Heart right ventricle (tissue), 16 donors: ENCODE data around the gene ARIH2. TPM values are rescaled to one million over a fixed set of nuclear protein-coding genes. Genes with fewer than 3 reads are reported as not detected.

Experiments used
- ATAC-seq, 8 donors: fragments of 200-7000 bp; cut with Tn5 transposase; one replicate each; pipeline ENCODE4 v1.9.1; 2020; ENCODE audit warnings: mild to moderate bottlenecking in 8 of 8, moderate library complexity in 8 of 8, moderate number of reproducible peaks in 1 of 8
- DNase-seq, 2 donors: peaks; one replicate each; pipeline ENCODE4 v3.0.0-alpha.2; 2020
- H3K27ac ChIP-seq, 10 donors: fragments of 200-600 bp; sonication (generic) in 2 of 10; one replicate each; pipeline versions ENCODE4 v1.5.0 to v1.8.0; 2020 to 2022; ENCODE audit warnings: mild to moderate bottlenecking in 3 of 10
- H3K27me3 ChIP-seq, 7 donors: fragments of 200-600 bp; one replicate each; pipeline ENCODE4 v1.8.0; 2021 to 2022; ENCODE audit warnings: mild to moderate bottlenecking in 2 of 7
- H3K36me3 ChIP-seq, 9 donors: fragments of 200-600 bp; sonication (generic) in 1 of 9; one replicate each; pipeline versions ENCODE4 v1.5.0 to v1.8.0; 2020 to 2022; ENCODE audit warnings: mild to moderate bottlenecking in 2 of 9
- H3K4me1 ChIP-seq, 9 donors: fragments of 200-600 bp; sonication (generic) in 1 of 9; one replicate each; pipeline versions ENCODE4 v1.5.0 to v1.8.0; 2020 to 2022; ENCODE audit warnings: mild to moderate bottlenecking in 4 of 9
- H3K4me3 ChIP-seq, 10 donors: fragments of 200-600 bp; sonication (generic) in 2 of 10; one replicate each; pipeline versions ENCODE4 v1.5.0 to v1.8.0; 2020 to 2022; ENCODE audit warnings: mild to moderate bottlenecking in 7 of 10, moderate library complexity in 2 of 10
- H3K9me3 ChIP-seq, 11 donors: fragments of 200-600 bp in 10 of 11; sonication (generic) in 2 of 11; one replicate each; pipeline versions ENCODE4 v1.5.0 to v1.8.0; 2013 to 2022; ENCODE audit warnings: mild to moderate bottlenecking in 2 of 11, control low read depth in 1 of 11, moderate library complexity in 1 of 11
- WGBS, 2 donors: extraction: QIAGEN DNeasy Blood & Tissue Kit; methylation state at CpG; one replicate each; pipeline ENCODE4 v1.1.7; 2013; ENCODE audit warnings: inconsistent platforms in 1 of 2; 5-methylcytosine and 5-hydroxymethylcytosine counted together
- intact Hi-C, 10 donors: fragments of 100-400 bp; cut with DNase I; formaldehyde crosslinking; loops; one replicate each; pipeline versions ENCODE4 v1.11.1 to v1.14.2; 2022
- polyA plus RNA-seq, 2 donors: library from polyadenylated mRNA; stranded (reverse); fragments of 200-250 nt; gene quantifications; one replicate each; pipeline ENCODE4 v1.2.3, GENCODE V29; 2013
- total RNA-seq, 10 donors: library from RNA; stranded (reverse); fragmentation: NEBNext Ultra II Directional in 3 of 10; extraction: Animal tissue kit (Norgen Biotek cat#: 25700) in 3 of 10; gene quantifications; one replicate each; pipeline versions ENCODE4 v1.2.1 to v1.2.4, GENCODE V29; 2021 to 2023
- TF ChIP-seq, protein P1 (sequence below), 9 donors: fragments of 200-600 bp; sonication (generic) in 2 of 9; IDR thresholded peaks; one replicate each; pipeline versions ENCODE4 v1.5.0 to v1.8.0; 2021 to 2022; ENCODE audit warnings: antibody characterized with exemption in 9 of 9, mild to moderate bottlenecking in 5 of 9, moderate library complexity in 1 of 9
- donor health status: Arrhythmogenic right ventricular cardiomyopathy.
- donor health status: ischemic (EF 13 %, LVEDD 7.1; RV severe dilation, severe dysfunction).
- donor health status: healthy with polysubstance abuse.
- donor health status: DM: no; HTN: yes; CAD: no.
- donor health status: DM: no; HTN: no; CAD: no.
- donor health status: ischemic (EF 25% LVEDD 6.9; RV normal size, moderate dysfunction).
- donor health status: ischemic (EF 25% LVEDD 5.7; RV mildly dilated, moderate dysfunction).
- donor health status: healthy.
- donor health status: DM: yes; HTN: yes; CAD: no.
- donor health status: Ischemic cardiomyopathy.
- donor health status: ischemic (EF 35%, LVEDD 5.7; RV mildly dilated, moderate dysfunction).
- donor health status: nonischemic (EF 11% LVEDD 7.7; RV severe dilation, severe dysfunction).
- donor health status: DM: yes; HTN: yes; CAD: no.
- donor health status: PGD.
- donor health status: ischemic (EF 29% LVEDD 5.4; RV normal size, mild dysfunction).
- donor health status: nonischemic (EF 23%, LVEDD 6.1; RV moderate dilation, normal function).

The ARIH2 gene
- total and polyA plus RNA-seq, 12 donors = 41.9 to 177 (median 138) TPM

DNA sequence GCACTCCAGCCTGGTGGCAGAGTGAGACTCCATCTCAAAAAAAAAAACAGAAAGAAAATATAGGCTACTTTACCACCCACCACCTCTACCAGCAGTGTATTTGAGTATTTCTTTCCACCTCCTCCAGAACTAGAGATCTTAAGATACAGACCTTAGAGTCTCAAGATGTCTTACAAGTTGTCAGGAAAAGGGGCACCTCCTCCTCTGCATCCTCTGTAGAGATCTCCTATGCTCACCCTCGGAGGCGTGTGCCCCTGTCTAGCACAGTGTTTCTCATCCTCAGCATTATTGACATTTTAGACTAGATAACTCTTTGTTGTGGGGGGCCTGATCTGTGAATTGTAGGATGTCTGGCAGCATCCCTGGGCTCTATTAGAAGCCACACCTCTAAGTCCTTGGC lies 43.7 kb downstream of the ARIH2 start:
- TF ChIP-seq, protein P1, sequence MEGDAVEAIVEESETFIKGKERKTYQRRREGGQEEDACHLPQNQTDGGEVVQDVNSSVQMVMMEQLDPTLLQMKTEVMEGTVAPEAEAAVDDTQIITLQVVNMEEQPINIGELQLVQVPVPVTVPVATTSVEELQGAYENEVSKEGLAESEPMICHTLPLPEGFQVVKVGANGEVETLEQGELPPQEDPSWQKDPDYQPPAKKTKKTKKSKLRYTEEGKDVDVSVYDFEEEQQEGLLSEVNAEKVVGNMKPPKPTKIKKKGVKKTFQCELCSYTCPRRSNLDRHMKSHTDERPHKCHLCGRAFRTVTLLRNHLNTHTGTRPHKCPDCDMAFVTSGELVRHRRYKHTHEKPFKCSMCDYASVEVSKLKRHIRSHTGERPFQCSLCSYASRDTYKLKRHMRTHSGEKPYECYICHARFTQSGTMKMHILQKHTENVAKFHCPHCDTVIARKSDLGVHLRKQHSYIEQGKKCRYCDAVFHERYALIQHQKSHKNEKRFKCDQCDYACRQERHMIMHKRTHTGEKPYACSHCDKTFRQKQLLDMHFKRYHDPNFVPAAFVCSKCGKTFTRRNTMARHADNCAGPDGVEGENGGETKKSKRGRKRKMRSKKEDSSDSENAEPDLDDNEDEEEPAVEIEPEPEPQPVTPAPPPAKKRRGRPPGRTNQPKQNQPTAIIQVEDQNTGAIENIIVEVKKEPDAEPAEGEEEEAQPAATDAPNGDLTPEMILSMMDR (IDR thresholded peaks at IDR 0.05) = no peak
- H3K4me3 ChIP-seq = no peak overlapping the region
- H3K27ac ChIP-seq = no peak overlapping the region
- intact Hi-C loops = no loop called here
- 78 to 85% methylated on average over 2 of the region's 2 CpGs for WGBS, 2 donors
- DNase-seq (no peak), ATAC-seq (no peak)
- H3K4me1 ChIP-seq = no peaks in the 10 kb centered on the region
- no peaks in the 10 kb centered on the region for H3K27me3 ChIP-seq
- no peaks in the 10 kb centered on the region for H3K9me3 ChIP-seq
- H3K36me3 ChIP-seq = peaks cover 0 to 87% (median 52%) of the 10 kb centered on the region in 9 donors

DNA sequence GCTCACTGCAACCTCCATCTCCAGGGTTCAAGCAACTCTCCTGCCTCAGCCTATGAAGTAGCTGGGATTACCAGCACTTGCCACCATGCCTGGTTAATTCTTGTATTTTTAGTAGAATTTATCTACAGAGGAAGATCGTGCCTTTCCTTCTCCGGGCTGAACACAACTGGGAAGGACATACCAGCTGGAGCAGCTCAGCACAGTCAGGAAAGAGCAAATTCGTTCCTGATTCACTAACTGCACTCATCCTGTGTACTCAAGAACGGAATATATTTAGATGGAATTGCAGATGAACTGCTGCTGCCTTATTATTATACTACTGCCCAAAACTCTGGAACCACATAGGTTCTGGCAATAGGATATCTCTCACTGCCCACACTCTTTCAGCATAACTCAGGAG lies 44.3 kb downstream of the ARIH2 start:
- Histone ChIP-seq H3K36me3 (peaks cover 0 to 87% (median 52%) of the 10 kb centered on the region in 9 donors), H3K27me3 (no peaks in the 10 kb centered on the region), H3K27ac (no peak overlapping the region), H3K9me3 (no peaks in the 10 kb centered on the region), H3K4me3 (no peak overlapping the region), H3K4me1 (no peaks in the 10 kb centered on the region)
- TF ChIP-seq, protein P1 (IDR thresholded peaks at IDR 0.05) = no peak
- no peak for DNase-seq
- no peak for ATAC-seq
- WGBS, 2 donors = 64 to 75% methylated on average over 4 of the region's 4 CpGs
- intact Hi-C loops = no loop called here

DNA sequence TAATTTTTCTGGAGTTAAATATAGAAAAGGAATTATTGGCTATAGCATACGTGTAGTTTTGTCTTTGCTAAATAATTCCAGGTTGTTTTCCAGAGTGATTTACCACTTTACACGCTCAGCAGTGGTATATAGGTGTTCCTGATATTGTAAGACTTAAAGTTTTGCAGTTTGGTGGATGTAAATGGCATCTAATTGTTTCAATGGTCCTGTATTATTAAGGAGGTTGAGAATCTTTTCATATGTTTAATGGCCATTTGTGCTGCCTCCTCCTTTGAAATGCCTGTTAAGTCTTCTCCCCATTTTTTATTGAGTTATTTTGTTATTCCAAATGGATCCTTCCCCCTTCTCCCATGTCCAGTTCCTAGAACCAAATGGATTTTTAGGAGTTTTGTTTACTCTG lies 44.9 kb downstream of the ARIH2 start:
- Histone ChIP-seq H3K27me3 (no peaks in the 10 kb centered on the region), H3K36me3 (peaks cover 0 to 87% (median 51%) of the 10 kb centered on the region in 9 donors), H3K27ac (no peak overlapping the region), H3K4me3 (no peak overlapping the region), H3K4me1 (no peaks in the 10 kb centered on the region), H3K9me3 (no peaks in the 10 kb centered on the region)
- intact Hi-C loops = no loop called here
- WGBS, 2 donors = 74 to 81% methylated on average over 2 of the region's 2 CpGs
- TF ChIP-seq, protein P1 (IDR thresholded peaks at IDR 0.05) = no peak
- ATAC-seq = no peak
- DNase-seq = no peak

DNA sequence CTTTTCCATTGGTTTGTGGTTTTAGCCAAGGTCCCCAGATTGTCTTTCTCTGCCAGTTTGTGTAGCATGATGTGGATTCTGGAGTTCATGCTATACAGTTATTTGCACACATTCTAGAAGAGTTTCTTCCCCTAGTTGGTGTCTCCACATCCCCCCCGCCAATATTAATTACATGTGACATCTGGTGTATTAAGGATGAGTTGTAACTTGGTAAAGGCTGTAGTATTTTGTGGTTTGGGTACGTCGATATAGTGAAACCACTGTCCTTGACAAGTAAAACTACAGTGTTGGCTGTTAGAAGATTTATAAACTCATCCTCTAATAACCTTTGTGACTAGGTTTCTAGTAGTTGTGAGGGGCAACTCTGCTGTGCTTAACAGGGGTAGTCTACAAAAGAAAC lies 47.7 kb downstream of the ARIH2 start:
- ATAC-seq (no peak), DNase-seq (no peak)
- H3K4me3 ChIP-seq = no peak overlapping the region
- no peak overlapping the region for H3K27ac ChIP-seq
- H3K4me1 ChIP-seq = no peaks in the 10 kb centered on the region
- peaks cover under 1 to 100% (median 70%) of the 10 kb centered on the region in 9 donors for H3K36me3 ChIP-seq
- TF ChIP-seq, protein P1 (IDR thresholded peaks at IDR 0.05) = no peak
- intact Hi-C loops = no loop called here
- H3K27me3 ChIP-seq = no peaks in the 10 kb centered on the region
- WGBS, 2 donors = 92 to 93% methylated on average over 3 of the region's 3 CpGs
- no peaks in the 10 kb centered on the region for H3K9me3 ChIP-seq
